HG02642 (cell line): ENCODE results near the gene MSANTD1.

ENCODE experiments used
- ATAC-seq: cut with Tn5 transposase; IDR thresholded peaks from one replicate; pipeline ENCODE4 v1.9.1; 2021; ENCODE audit warnings: mild to moderate bottlenecking; ENCODE audit not compliant: unreplicated experiment, poor library complexity

Gene MSANTD1

DNA sequence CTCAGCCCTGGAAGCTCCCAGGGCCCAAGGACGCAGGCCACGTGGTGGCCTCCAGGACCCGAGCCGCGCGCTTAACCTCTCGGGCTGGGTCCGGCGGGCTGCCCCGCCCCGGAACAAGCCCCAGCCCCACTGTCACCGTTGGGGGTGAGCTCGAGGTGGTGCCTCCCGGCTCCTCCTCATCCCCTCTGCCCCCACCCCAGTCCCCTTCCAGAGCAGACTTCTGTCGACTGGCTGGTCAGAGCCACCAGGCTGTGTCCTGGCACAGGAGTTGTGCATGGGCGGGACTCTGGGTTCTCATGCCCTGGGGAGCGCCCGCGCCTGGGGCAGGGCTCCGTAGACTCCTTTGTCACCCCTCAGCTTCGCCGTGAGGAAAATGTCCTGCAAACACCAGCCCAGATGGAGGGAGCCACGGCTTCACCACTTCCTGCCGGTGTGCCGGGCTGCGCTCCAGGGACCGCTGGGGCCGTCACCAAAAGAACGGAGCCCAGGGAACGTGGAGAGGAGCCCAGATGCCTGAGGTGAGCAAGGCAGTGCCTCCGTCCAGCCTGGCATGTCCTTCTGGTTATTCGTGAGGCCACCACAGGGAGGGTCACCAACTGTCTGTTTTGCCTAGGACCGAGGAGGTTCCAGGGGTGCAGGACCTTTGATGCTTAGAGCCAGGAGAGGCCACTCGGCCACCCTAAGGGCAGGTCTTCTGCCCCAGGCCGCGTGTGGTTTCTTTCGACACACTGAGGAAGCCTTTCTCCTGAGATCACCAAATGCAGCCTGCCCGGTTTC is 36.8 kb downstream of the MSANTD1 start:
- peak; percentile 82 for ATAC-seq

- no peak for ATAC-seq
These were observed 37.6 kb downstream of the MSANTD1 start for GRCh38 chr4:3286335-3287175.

- no peak for ATAC-seq
These were observed 38.5 kb downstream of the MSANTD1 start for GRCh38 chr4:3287271-3287971.

- ATAC-seq: no peak
These were observed 39.1 kb downstream of the MSANTD1 start for GRCh38 chr4:3287972-3288570.

GRCh38 chr4:3288571-3289094 is 39.7 kb downstream of the MSANTD1 start:
- ATAC-seq: no peak

DNA sequence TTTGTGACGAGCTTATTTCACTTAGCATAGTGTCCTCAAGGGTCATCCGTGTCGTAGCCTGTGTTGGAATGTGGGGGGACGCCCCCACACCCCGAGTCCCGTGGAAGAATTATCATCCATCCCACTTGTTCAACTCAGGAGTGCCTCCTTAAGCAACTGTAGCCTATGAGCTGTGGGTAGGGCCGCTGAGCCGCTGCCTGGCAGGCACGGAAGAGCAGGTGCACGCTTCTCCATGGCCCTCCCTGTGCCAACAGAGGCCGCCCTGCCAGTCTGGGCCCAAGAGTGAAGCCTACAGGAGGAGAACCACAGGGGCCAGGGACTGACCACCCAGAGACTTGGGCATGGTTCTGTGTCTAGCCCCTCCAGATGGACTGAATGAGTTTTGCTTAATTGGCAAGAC is 41.5 kb downstream of the MSANTD1 start:
- ATAC-seq: no peak

GRCh38 chr4:3290889-3291321 is 41.9 kb downstream of the MSANTD1 start:
- ATAC-seq: no peak

DNA sequence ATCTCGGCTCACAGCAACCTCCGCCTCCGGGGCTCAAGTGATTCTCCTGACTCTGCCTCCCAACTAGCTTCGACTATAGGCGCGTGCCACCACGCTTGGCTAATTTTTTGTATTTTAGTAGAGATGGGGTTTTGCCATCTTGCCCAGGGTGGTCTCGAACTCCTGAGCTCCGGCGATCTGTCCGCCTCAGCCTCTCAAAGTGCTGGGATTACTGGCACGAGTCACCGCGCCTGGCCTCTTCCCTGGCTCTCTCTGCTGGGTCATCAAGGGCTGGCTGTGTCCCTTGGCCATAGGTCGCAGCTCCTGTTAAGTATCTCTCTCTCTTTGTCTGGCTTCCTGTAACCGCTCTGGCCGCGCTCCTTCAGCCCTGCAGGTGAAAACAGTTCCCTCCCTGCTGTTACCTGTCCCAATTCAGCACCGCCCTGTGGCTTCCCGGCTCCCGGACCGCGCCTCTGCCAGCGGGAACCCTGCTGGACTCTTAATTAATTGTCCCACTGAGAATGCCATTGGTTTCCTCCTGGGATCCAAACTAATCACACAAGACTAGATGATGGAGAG is 42.5 kb downstream of the MSANTD1 start:
- ATAC-seq: no peak

DNA sequence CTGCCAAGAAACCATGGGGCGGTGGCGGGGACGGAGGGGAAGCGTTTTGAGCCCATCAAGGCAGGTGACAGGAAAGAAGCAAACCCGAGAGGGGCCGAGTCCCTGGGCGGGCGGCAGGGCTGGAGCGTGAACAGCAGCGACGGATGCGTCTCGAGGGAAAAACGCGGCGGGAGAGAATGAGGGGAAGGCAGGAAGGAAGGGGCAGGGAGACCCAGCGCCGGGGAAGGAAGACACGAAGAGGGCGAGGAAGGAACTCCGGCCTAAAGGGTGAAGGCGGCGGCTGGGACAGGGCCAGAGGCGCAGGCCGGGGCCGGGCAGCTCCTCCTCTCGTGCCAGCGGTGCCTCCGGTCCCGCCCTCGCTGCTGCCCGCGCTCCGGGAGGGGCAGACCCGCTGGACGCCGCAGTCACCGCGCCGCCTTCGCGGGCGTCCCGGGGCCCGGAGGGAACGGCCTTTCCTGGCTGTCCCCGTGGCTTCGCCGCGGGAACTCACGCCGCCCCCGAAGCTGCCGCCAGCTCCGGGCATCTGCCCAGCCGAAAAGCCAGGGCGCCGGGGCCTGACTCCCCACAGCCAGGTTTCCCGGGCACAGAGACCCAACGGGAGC is 43.1 kb downstream of the MSANTD1 start:
- ATAC-seq: peak; percentile 22

- peak; percentile 87 for ATAC-seq
These were observed 43.8 kb downstream of the MSANTD1 start, which contains the start of gene RGS12 for GRCh38 chr4:3292571-3293400. TSS of gene RGS12 (plus strand) at chr4:3293021. CDS start at chr4:3316171, 23,150 bp downstream.

GRCh38 chr4:3293401-3294391 is 44.7 kb downstream of the MSANTD1 start:
- no peak for ATAC-seq

- ATAC-seq: no peak
These were observed 45.7 kb downstream of the MSANTD1 start for GRCh38 chr4:3294401-3295241.

DNA sequence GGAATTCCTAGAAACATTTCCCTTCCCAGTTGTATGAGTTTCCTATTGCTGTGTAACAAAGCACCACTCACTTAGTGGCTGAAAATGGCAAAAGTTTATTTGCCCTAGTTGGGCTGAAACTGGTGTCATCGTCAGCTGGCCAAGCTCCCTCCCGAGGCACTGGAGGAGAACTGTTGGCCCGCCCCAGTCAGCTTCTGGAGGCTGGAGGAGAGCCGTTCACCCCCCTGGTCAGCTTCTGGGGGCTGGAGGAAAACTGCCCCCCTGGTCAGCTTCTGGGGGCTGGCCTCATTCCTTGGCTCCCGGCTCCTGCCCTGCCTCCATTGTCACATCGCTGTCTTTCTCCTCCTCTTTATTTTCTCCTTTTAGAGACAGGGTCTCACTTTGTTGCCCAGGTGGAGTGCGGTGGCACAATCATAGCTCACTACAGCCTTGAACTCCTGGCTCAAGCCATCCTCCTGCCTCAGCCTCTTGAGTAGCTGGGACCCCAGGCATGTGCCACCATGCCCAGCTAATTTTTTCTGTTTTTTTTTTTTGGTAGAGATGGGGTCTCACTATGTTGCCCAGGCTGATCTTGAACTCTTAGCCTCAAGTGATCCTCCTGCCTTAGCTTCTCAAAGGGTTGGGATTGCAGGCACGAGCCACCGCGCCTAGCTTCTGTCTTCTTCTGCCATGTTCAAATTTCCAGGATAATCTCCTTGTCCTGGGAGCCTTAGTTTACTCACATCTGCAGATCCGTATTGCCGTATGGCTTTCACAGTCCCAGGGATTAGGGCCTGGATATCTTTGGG is 47.1 kb downstream of the MSANTD1 start:
- no peak for ATAC-seq

DNA sequence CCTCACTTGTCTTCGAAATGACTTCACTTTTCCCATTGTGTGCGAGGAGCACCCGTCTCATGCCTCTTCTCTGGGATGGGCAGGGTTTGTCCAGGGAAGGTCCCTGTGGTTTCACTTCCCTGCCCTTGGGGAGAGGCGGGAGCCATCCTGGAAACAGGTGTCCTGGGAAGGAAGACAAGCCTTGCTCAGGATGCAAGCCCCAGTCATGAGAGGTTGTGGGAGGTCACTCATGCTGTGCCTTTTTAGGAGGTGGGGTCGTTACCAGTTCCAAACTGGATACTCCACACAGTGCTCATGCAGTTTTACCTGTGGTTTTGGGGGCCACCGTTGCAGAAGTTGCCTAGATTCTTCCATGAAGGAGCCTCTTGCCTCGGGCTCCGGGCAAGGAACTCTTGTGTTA is 47.7 kb downstream of the MSANTD1 start:
- no peak for ATAC-seq

DNA sequence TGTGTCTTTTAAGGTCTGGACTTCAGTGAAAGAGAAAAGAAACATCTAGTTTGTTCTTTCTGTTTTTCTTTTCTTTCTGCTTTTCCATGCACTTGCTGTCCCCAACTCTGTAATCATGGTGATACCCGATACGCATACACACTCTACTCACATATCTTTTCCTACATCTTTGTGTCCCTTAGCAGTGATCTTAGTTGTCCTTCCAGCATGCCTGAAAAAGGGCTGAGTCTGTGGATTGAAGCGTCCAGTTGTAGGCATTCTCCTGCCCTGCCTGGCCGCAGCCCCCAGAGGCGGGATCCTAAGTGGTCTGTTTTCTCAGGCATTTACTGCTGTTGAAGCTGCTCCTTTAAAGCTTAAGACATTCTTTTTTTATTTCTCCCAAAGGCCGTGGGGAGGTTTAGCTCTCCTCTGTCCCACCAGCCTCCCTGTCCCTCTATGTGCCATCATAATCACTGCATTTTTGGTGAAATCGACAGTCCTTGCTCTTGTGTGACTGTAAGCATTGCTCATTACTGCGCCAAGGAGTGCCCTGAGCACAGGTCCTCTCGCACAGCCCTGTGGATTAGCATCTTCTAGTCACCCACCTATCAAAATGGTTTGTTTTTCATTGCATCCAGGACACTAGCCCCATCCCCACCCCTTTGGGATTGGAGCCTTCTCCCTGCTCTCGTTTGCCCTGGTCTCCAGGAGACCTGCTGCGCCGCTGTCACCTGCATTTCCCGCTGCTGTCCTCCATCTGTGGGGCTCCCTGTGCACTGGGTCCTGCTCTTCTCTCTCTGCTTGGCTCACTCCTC is 48.3 kb downstream of the MSANTD1 start:
- no peak for ATAC-seq
